Measurements from ENCODE around the gene PIP5KL1. TPM values are rescaled to one million over a fixed set of nuclear protein-coding genes. Genes with fewer than 3 reads are reported as not detected.

Gene PIP5KL1
- total and polyA plus RNA-seq, 2 of the 8 experiments (the other 6 are each of a cell fraction or from before 2014, with no cell fraction given), result 13.4 to 15.4 TPM

DNA sequence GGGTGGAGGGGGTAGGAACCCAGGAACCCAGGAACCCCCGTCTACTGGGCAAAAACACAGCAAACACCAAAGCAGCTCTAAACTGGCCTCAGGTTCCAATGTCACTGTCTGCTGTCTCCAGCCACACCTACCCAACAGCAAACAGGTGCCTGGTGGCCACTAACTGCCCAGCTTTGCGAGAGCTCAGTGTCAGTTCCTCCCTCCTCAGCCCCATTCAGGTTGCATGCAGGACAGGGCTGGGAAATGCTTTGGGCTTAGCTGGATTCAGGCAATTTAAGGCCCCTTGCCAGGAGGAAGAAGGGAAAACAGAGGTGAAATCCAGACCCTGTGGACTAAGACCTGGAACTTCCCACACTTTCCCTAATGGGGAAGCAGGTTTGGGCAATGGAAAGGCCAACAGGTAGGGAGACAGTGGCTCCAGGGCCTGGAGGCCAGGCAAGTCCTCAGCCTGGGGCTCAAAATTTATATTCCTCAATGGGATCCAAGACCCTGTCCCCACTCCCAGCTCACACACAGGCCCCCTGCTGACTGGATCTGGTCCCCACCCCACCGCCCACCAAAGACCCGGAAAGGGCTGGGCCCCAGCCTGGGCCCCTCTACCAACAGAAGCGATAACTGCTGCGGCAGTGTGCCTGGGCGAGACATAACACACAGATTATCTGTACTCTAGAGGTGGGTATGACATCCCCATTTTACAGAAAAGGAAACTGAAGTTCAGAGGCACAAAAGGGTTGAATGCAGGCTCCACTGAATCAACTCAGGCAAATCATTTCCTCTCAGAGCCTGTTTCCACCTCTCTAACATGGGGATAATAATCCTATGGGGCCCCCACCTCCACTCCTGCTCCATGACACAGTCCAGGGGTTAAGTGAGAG lies 46.7 kb upstream of the PIP5KL1 start:
- H3K4me1 ChIP-seq (replicated peaks in 1 of 4; ENCODE audit: control insufficient read depth in 3 of 4, insufficient read depth in 4 of 4, low read length in 3 of 4), result peaks cover 4 to 54% (median 42%) of the 10 kb centered on the region in 4 experiments
- FAIRE-seq (no peak), DNase-seq (ENCODE audit: low read depth in 1 of 2, low spot score in 2 of 2) (no peak)
- no peak overlapping the region for H2AFZ ChIP-seq (ENCODE audit: low read length)
- H2BK20ac ChIP-seq (ENCODE audit: low read length), result no peak overlapping the region
- H3K27me3 ChIP-seq (replicated peaks in 1 of 4; ENCODE audit: control insufficient read depth in 3 of 4, extremely low read depth in 1 of 4, insufficient read depth in 3 of 4, low read length in 3 of 4), result no peaks in the 10 kb centered on the region
- peaks cover 57 to 59% of the 10 kb centered on the region in 2 experiments for H4K20me1 ChIP-seq (replicated peaks in 1 of 2; ENCODE audit: control insufficient read depth in 1 of 2, insufficient read depth in 2 of 2, low read length in 2 of 2)
- H4K8ac ChIP-seq (ENCODE audit: extremely low read depth, insufficient read depth, low read length), result no peak overlapping the region
- peaks cover 54% of the 10 kb centered on the region for H3K79me1 ChIP-seq (ENCODE audit: low read depth, low read length)
- ChIA-PET CTCF (ENCODE audit: partially characterized antibody) (interaction anchor here (0.9 to 7.9 kb wide), 11 partner anchors 15 to 140 kb away, joined by 3 to 55 read pairs (median 7); no protein-coding TSS in a partner anchor), POLR2A (ENCODE audit: partially characterized antibody) (interaction anchor here (0.8 to 2.1 kb wide), 5 partner anchors 9 to 73 kb away, joined by 3 to 7 read pairs (median 5); no protein-coding TSS in a partner anchor)
- H4K5ac ChIP-seq (ENCODE audit: insufficient read length, low read depth, low read length), result no peak overlapping the region
- H2BK5ac ChIP-seq (ENCODE audit: low read depth, low read length), result peak overlapping the region; percentile 75; the same call in 1 of the 2 replicates
- no peak overlapping the region for H3K23ac ChIP-seq (ENCODE audit: insufficient read length)
- WGBS, 2 experiments (ENCODE audit: extremely low coverage in 1 of 2, insufficient coverage in 1 of 2, insufficient read length in 1 of 2, insufficient replicate concordance in 2 of 2, low coverage in 1 of 2, low lambda C conversion rate in 2 of 2, missing lambda C conversion rate in 1 of 2), result 86% methylated on average over 6 of the region's 7 CpGs; no CpG with 5 or more reads in 1 of the 2 experiments
- peak overlapping the region; percentile 73 to 97 for H3K4me2 ChIP-seq (ENCODE audit: insufficient read depth in 1 of 2, low read depth in 2 of 2, low read length in 2 of 2)
- peak overlapping the region; percentile 92; the same call in 1 of the 2 replicates for H2BK15ac ChIP-seq (ENCODE audit: low read length)
- peaks cover 7% of the 10 kb centered on the region; the same call in 1 of the 2 replicates for H3K23me2 ChIP-seq (ENCODE audit: low read depth, low read length)
- no peak overlapping the region for H4K91ac ChIP-seq (replicated peaks; ENCODE audit: insufficient read length, low read length)
- peak overlapping the region; percentile 3; the same call in 1 of the 2 replicates for H2AK5ac ChIP-seq (ENCODE audit: low read depth, low read length)
- H3K18ac ChIP-seq (ENCODE audit: extremely low read depth, low read length), result no peak overlapping the region; the same call in 1 of the 2 replicates
- H2BK12ac ChIP-seq (ENCODE audit: low read depth, low read length), result no peak overlapping the region
- no peak overlapping the region for H2BK120ac ChIP-seq (replicated peaks; ENCODE audit: low read depth, low read length)
- peak overlapping the region in 1 of 4 experiments; percentile 99; a peak in 3 of 8 replicates for H3K4me3 ChIP-seq (ENCODE audit: extremely low read depth in 1 of 4, insufficient read depth in 2 of 4, low read depth in 3 of 4, low read length in 4 of 4)
- H3K14ac ChIP-seq (ENCODE audit: insufficient read length), result no peak overlapping the region
- H3K9me3 ChIP-seq (ENCODE audit: insufficient read depth in 2 of 2, low read depth in 1 of 2, low read length in 1 of 2), result no peaks in the 10 kb centered on the region
- H3K9ac ChIP-seq (replicated peaks in 1 of 4; ENCODE audit: extremely low read depth in 1 of 4, low read depth in 3 of 4, low read length in 3 of 4), result peak overlapping the region in 1 of 4 experiments; percentile 16; a peak in 3 of 7 replicates
- no peak overlapping the region for H3K56ac ChIP-seq (replicated peaks; ENCODE audit: insufficient read length, low read depth, low read length)
- 0 out of 2 replicates have a peak overlapping the region, but pooled peaks have one; percentile 1 for H3K27ac ChIP-seq (ENCODE audit: low read depth, low read length)
- peaks cover 22 to 77% of the 10 kb centered on the region in 2 experiments for H3K79me2 ChIP-seq (ENCODE audit: control insufficient read depth in 1 of 2, insufficient read depth in 2 of 2, low read length in 2 of 2)
- no peak overlapping the region for H3K4ac ChIP-seq (replicated peaks; ENCODE audit: insufficient read length, low read depth, low read length)
- no peaks in the 10 kb centered on the region for H3K36me3 ChIP-seq (ENCODE audit: control insufficient read depth in 2 of 4, insufficient read depth in 4 of 4, low read length in 3 of 4)
- TF ChIP-seq HDAC6 (IDR thresholded peaks at IDR 0.05; ENCODE audit: low read depth, low read length), result no peak
